HG03196 (cell line): ENCODE data around the gene CNOT6.

Experiments
- ATAC-seq: cut with Tn5 transposase; IDR thresholded peaks from one replicate; pipeline ENCODE4 v1.9.1; 2021; ENCODE audit not compliant: unreplicated experiment

CNOT6 gene

GRCh38 chr5:180598797-180599589, 104.8 kb downstream of the CNOT6 start:
- ATAC-seq: no peak

- ATAC-seq: no peak
Observed at GRCh38 chr5:180599590-180599914, 105.4 kb downstream of the CNOT6 start.

- no peak for ATAC-seq
Observed at GRCh38 chr5:180599981-180600553, 105.9 kb downstream of the CNOT6 start.

- ATAC-seq: no peak
Observed at GRCh38 chr5:180600554-180601041, 106.4 kb downstream of the CNOT6 start.

- no peak for ATAC-seq
Observed at GRCh38 chr5:180601591-180602480, 107.7 kb downstream of the CNOT6 start.

GRCh38 chr5:180602481-180603075, 108.4 kb downstream of the CNOT6 start:
- no peak for ATAC-seq

GRCh38 chr5:180603076-180603594, 109.0 kb downstream of the CNOT6 start:
- no peak for ATAC-seq

GRCh38 chr5:180604271-180604670, 110.1 kb downstream of the CNOT6 start:
- no peak for ATAC-seq

GRCh38 chr5:180605554-180606214, 111.5 kb downstream of the CNOT6 start:
- ATAC-seq: no peak

- no peak for ATAC-seq
Observed at GRCh38 chr5:180606215-180606785, 112.1 kb downstream of the CNOT6 start.

GRCh38 chr5:180607861-180608571, 113.8 kb downstream of the CNOT6 start:
- ATAC-seq: no peak

- ATAC-seq: no peak
Observed at GRCh38 chr5:180608572-180609310, 114.6 kb downstream of the CNOT6 start.

GRCh38 chr5:180609386-180609785, 115.2 kb downstream of the CNOT6 start:
- ATAC-seq: no peak

- no peak for ATAC-seq
Observed at GRCh38 chr5:180609817-180610550, 115.8 kb downstream of the CNOT6 start.

- no peak for ATAC-seq
Observed at GRCh38 chr5:180611140-180611850, 117.1 kb downstream of the CNOT6 start.

GRCh38 chr5:180612683-180613082, 118.5 kb downstream of the CNOT6 start:
- ATAC-seq: no peak

GRCh38 chr5:180613188-180613813, 119.1 kb downstream of the CNOT6 start:
- no peak for ATAC-seq
